PFSK-1 (cell line): Measurements from ENCODE around the gene SLC2A11.

ENCODE experiments used
- FOXP2 ChIP-seq: optimal IDR thresholded peaks from 2 replicates; pipeline ENCODE3; 2011; ENCODE audit warnings: borderline replicate concordance, control low read depth, inconsistent platforms; ENCODE audit not compliant: insufficient read depth; ENCODE audit errors: extremely low read length, extremely low read depth
- POLR2AphosphoS5 ChIP-seq: IDR thresholded peaks from 2 replicates; pipeline ENCODE4 v1.6.1; 2012; ENCODE audit warnings: low read depth, mild to moderate bottlenecking, control low read depth, low read length, moderate library complexity
- REST ChIP-seq, 2 experiments: IDR thresholded peaks; 2 replicates each; pipeline versions ENCODE4 v1.6.1 to v1.8.0; 2011 to 2012; ENCODE audit warnings: low read depth in 2 of 2, low read length in 2 of 2, control low read depth in 1 of 2, inconsistent platforms in 1 of 2, mild to moderate bottlenecking in 1 of 2, moderate library complexity in 1 of 2; ENCODE audit not compliant: insufficient read depth in 1 of 2
- SIN3A ChIP-seq: IDR thresholded peaks from 2 replicates; pipeline ENCODE4 v1.6.1; 2012; ENCODE audit warnings: mild to moderate bottlenecking, low read length, moderate library complexity, borderline replicate concordance; ENCODE audit not compliant: insufficient read depth
- TAF1 ChIP-seq: IDR thresholded peaks from 2 replicates; pipeline ENCODE4 v1.6.1; 2012; ENCODE audit warnings: low read length, control low read depth, borderline replicate concordance; ENCODE audit not compliant: insufficient read depth

SLC2A11 gene

DNA sequence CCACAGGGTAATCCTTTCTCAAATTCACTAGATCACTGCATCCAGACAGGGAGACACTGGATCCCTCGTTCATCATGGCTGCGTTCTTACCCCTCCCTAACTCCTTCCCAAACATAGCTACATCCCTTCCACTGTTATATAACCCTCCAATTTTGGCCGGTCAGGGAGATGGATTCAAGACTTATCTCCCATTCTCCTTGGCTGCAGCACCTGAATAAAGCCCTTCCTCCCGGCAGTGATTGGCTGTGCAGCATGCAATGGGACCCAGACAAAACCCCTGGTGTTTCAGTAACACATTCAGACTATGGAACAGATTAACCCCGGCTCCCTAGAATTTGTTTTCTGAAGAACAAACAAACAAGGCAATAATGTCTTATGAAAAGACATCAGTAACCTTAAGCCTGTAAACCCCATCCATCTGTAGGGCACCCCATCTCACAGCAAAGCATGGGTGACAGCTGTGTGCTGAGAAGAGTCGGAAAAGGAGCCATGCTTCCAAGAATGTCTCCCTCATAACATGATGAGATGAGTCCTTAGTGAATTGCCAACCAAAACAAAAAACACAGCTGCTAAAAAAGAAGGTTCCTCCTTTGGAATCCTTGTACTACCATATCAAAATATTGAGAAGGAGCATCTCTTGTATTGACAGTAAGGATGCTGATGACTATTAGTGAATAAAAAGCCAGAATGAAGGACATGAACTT, 41.5 kb downstream of the SLC2A11 start:
- TF ChIP-seq TAF1 (no peak), SIN3A (no peak), REST (IDR thresholded peaks at IDR 0.05; ENCODE audit: insufficient read depth in 1 of 2, low read depth in 2 of 2, low read length in 2 of 2) (no peak), FOXP2 (no peak), POLR2AphosphoS5 (no peak)

DNA sequence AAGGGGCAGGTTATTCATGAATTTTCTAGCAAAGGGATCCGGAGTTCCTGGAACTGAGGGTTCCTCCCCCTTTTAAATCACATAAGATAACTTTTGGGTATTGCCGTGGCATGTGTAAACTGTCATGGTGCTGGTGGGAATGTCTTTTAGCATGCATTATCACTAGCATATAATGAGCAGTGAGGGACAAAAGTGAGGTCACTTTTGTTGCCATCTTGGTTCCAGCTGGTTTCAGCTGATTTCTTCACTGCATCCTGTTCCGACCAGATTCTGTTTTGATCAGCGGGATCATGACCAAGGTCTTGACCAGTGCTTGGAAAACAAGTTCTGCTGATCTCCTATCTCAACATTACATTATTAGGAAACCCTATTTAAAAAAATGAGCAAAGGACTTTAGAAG, 43.9 kb downstream of the SLC2A11 start:
- TF ChIP-seq REST (IDR thresholded peaks at IDR 0.05; ENCODE audit: insufficient read depth in 1 of 2, low read depth in 2 of 2, low read length in 2 of 2): no peak
- no peak for TF ChIP-seq SIN3A
- TF ChIP-seq FOXP2: no peak
- TF ChIP-seq TAF1: no peak
- TF ChIP-seq POLR2AphosphoS5: no peak

GRCh38 chr22:23903328-23903971, 45.8 kb downstream of the SLC2A11 start:
- TF ChIP-seq TAF1: no peak
- TF ChIP-seq POLR2AphosphoS5: no peak
- no peak for TF ChIP-seq SIN3A
- TF ChIP-seq REST (IDR thresholded peaks at IDR 0.05; ENCODE audit: insufficient read depth in 1 of 2, low read depth in 2 of 2, low read length in 2 of 2): no peak
- no peak for TF ChIP-seq FOXP2

DNA sequence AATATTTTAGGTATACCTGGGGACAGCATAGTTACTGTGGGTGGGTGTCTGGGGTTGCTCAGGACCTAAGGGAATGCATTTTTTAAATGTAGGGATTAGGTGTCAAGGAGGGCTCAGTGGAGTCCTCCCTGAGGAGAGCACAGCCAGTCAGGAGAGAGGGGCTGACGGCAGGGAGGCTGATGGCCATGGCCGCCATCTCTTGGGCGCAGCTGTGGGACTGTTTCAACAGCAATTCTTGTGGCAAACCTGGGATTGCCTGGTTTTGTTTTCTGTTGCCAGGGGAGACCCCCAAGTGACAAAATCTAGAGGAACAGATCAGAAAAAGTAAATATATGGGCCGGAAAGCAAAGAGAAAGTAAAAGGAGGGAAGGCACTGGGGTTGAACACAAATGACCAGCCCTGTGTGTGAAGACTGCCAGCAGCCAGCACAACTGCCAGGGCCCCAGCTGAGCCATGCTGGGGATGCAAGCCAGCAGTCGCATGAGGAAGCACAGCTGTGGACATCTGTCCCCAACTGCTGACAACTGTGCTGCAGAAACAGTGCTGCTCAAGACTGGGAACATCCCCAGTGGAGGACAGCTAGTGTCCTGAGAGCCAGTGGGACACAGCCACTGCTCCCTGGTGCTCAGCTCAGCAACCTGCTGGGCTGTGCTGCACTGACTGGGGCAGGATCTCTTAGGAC, 47.0 kb downstream of the SLC2A11 start:
- TF ChIP-seq POLR2AphosphoS5 (no peak), SIN3A (no peak), REST (IDR thresholded peaks at IDR 0.05; ENCODE audit: insufficient read depth in 1 of 2, low read depth in 2 of 2, low read length in 2 of 2) (no peak), TAF1 (no peak), FOXP2 (no peak)
